ENCODE measurements around the gene KCND3.

DNA sequence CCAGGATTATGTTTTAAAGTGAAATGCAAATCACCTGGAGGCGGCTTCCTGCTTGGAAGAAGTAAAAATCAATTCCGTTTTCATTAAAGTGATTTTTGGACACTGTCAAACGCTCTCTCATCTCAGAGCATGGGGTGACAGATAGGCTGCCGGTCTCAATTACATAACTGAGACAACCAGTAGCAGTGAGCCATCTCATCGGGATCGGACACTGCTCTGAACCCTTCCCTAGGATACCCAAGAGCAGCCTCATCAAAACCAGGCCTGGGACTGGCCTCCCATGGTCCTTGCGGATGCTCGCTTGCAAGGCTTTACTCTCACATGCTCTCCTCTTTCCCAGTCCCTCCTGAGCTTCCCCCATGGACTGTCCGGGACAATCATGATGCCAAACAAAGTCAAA lies 12.1 kb downstream of the KCND3 start:
- TF ChIP-seq, protein P1, sequence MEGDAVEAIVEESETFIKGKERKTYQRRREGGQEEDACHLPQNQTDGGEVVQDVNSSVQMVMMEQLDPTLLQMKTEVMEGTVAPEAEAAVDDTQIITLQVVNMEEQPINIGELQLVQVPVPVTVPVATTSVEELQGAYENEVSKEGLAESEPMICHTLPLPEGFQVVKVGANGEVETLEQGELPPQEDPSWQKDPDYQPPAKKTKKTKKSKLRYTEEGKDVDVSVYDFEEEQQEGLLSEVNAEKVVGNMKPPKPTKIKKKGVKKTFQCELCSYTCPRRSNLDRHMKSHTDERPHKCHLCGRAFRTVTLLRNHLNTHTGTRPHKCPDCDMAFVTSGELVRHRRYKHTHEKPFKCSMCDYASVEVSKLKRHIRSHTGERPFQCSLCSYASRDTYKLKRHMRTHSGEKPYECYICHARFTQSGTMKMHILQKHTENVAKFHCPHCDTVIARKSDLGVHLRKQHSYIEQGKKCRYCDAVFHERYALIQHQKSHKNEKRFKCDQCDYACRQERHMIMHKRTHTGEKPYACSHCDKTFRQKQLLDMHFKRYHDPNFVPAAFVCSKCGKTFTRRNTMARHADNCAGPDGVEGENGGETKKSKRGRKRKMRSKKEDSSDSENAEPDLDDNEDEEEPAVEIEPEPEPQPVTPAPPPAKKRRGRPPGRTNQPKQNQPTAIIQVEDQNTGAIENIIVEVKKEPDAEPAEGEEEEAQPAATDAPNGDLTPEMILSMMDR (IDR thresholded peaks at IDR 0.05; ENCODE audit: low read depth, low read length, missing input control) = no peak
- TF ChIP-seq TAF1 (conservative IDR thresholded peaks at IDR 0.05) = no peak
- TF ChIP-seq JUND (IDR thresholded peaks at IDR 0.05) = no peak
- TF ChIP-seq HNF4A (conservative IDR thresholded peaks at IDR 0.05) = no peak
- TF ChIP-seq GABPA (IDR thresholded peaks at IDR 0.05 in 1 of 2, conservative IDR thresholded peaks at IDR 0.05 in 1 of 2) = no peak
